Putamen (tissue), 1 donor: ENCODE results near the gene KBTBD3.

Source experiments
- DNase-seq: peaks from one replicate; pipeline ENCODE4 v3.0.0-alpha.2; 2016; ENCODE audit warnings: low spot score

Gene KBTBD3

GRCh38 chr11:106076919-106077608 is at the start of gene KBTBD3:
Gene KBTBD3 (minus strand): TSS chr11:106077347. CDS start chr11:106059097, 18,250 bp downstream.
- DNase-seq = peak; percentile 100

- no peak for DNase-seq
Observed at GRCh38 chr11:106121570-106122320, 44.6 kb upstream of the KBTBD3 start.

- DNase-seq = no peak
Observed at GRCh38 chr11:106105986-106106385, 28.8 kb upstream of the KBTBD3 start.

- no peak for DNase-seq
Observed at GRCh38 chr11:106101819-106102218, 24.7 kb upstream of the KBTBD3 start.

- DNase-seq = no peak
Observed at GRCh38 chr11:106101370-106101769, 24.2 kb upstream of the KBTBD3 start.

GRCh38 chr11:106098893-106099553 is 21.9 kb upstream of the KBTBD3 start:
- no peak for DNase-seq

- no peak for DNase-seq
Observed at GRCh38 chr11:106092446-106092845, 15.3 kb upstream of the KBTBD3 start.

GRCh38 chr11:106091480-106092123 is 14.5 kb upstream of the KBTBD3 start:
- no peak for DNase-seq

GRCh38 chr11:106088896-106089295 is 11.7 kb upstream of the KBTBD3 start:
- DNase-seq = no peak

GRCh38 chr11:106087815-106088435 is 10.8 kb upstream of the KBTBD3 start:
- peak; percentile 50 for DNase-seq

GRCh38 chr11:106086850-106087249 is 9.7 kb upstream of the KBTBD3 start:
- no peak for DNase-seq

GRCh38 chr11:106086135-106086534 is 9.0 kb upstream of the KBTBD3 start:
- DNase-seq = no peak

- no peak for DNase-seq
Observed at GRCh38 chr11:106082096-106082495, 4.9 kb upstream of the KBTBD3 start.

- DNase-seq = peak; percentile 32
Observed at GRCh38 chr11:106077609-106078455, 685 bp upstream of the KBTBD3 start, which contains the start of gene AASDHPPT. Gene AASDHPPT (plus strand): TSS chr11:106077662. CDS start chr11:106077711, 49 bp downstream.

- DNase-seq = peak; percentile 34
Observed at GRCh38 chr11:106076171-106076918, 802 bp downstream of the KBTBD3 start.

GRCh38 chr11:106072804-106073203 is 4.3 kb downstream of the KBTBD3 start:
- no peak for DNase-seq

GRCh38 chr11:106070606-106071005 is 6.5 kb downstream of the KBTBD3 start:
- no peak for DNase-seq

- DNase-seq = no peak
Observed at GRCh38 chr11:106063009-106063408, 14.1 kb downstream of the KBTBD3 start.

- DNase-seq = no peak
Observed at GRCh38 chr11:106061954-106062949, 14.9 kb downstream of the KBTBD3 start.
